K562 (cell line): Measurements from ENCODE around the gene GMPR. TPM values are rescaled to one million over a fixed set of nuclear protein-coding genes. Genes with fewer than 3 reads are reported as not detected.

Source experiments
- ATAC-seq: fragments of 200-7000 bp; cut with Tn5 transposase; 3 replicates; pipeline ENCODE4 v1.9.1; 2020; ENCODE audit warnings: moderate library complexity
- BruUV-seq: library from RNA; stranded (reverse); fragments of 400-500 nt; replicated peaks from 2 replicates; lab custom pipeline; 2021; lab: Mats Ljungman, UMichigan
- CTCF ChIA-PET: fragments of 300-600 bp; formaldehyde crosslinking; extraction: SDS; loops from one replicate; lab custom pipeline; 2021; ENCODE audit warnings: low intra/inter-chr PET ratio; lab: Yijun Ruan, JAX
- POLR2A ChIA-PET: fragments of 300-600, 350-650 bp; sonication (Branson Sonifier 250); formaldehyde crosslinking; extraction: SDS; loops from one replicate; lab custom pipeline; 2021; ENCODE audit warnings: antibody characterized with exemption, inconsistent platforms; lab: Yijun Ruan, JAX
- DNase-seq, 4 experiments: peaks; one replicate each; pipeline versions ENCODE4 v3.0.0 to v3.0.0-alpha.2; 2011 to 2018; ENCODE audit warnings: low spot score in 3 of 4, mixed read lengths in 3 of 4; ENCODE audit errors: extremely low read depth in 1 of 4
- FAIRE-seq: peaks from 2 replicates; lab custom pipeline; 2011; peaks lifted over from hg19 to GRCh38; lab: Jason Lieb, UNC
- H2AFZ ChIP-seq: 2 replicates; pipeline ENCODE4 v1.6.0; 2011; ENCODE audit warnings: low read depth, low read length, control low read depth, inconsistent platforms
- H3K27ac ChIP-seq: fragments of 200-600 bp; 3 replicates; pipeline ENCODE4 v1.8.0; 2011; ENCODE audit warnings: low read depth, mild to moderate bottlenecking, control low read depth, inconsistent platforms, low read length, moderate library complexity, mixed read lengths; ENCODE audit errors: extremely low read depth
- H3K27me3 ChIP-seq, 2 experiments: fragments of 300-600 bp in 1 of 2; 2 replicates in 1 of 2; 3 replicates in 1 of 2; pipeline versions ENCODE4 v1.6.0 to v1.8.0; 2011; ENCODE audit warnings: inconsistent platforms in 2 of 2, low read length in 2 of 2, mild to moderate bottlenecking in 1 of 2, mixed read lengths in 1 of 2, moderate library complexity in 1 of 2; ENCODE audit not compliant: control insufficient read depth in 2 of 2, insufficient read depth in 2 of 2
- H3K36me3 ChIP-seq: fragments of 300-600 bp; 3 replicates; pipeline ENCODE4 v1.8.0; 2011; ENCODE audit warnings: mild to moderate bottlenecking, low read length, inconsistent platforms; ENCODE audit not compliant: control insufficient read depth, insufficient read depth
- H3K4me1 ChIP-seq, 2 experiments: fragments of 200-600 bp in 1 of 2; replicated peaks in 1 of 2; 2 replicates in 1 of 2; 3 replicates in 1 of 2; pipeline versions ENCODE4 v1.5.1 to v1.8.0; 2011; ENCODE audit warnings: inconsistent platforms in 2 of 2, low read length in 2 of 2, mild to moderate bottlenecking in 1 of 2, mixed read lengths in 1 of 2, moderate library complexity in 1 of 2; ENCODE audit not compliant: control insufficient read depth in 2 of 2, insufficient read depth in 2 of 2
- H3K4me2 ChIP-seq: 2 replicates; pipeline ENCODE4 v1.6.1; 2011; ENCODE audit warnings: low read length, control low read depth, inconsistent platforms, mixed read lengths; ENCODE audit not compliant: insufficient read depth
- H3K4me3 ChIP-seq: fragments of 200-600 bp; sonication (generic), shearing (Covaris generic); 2 replicates; pipeline ENCODE4 v1.5.1; 2016; ENCODE audit warnings: control low read depth, inconsistent platforms
- H3K79me2 ChIP-seq: fragments of 200-600 bp; 3 replicates; pipeline ENCODE4 v1.8.0; 2011; ENCODE audit warnings: low read length, inconsistent platforms; ENCODE audit not compliant: control insufficient read depth, insufficient read depth
- H3K9ac ChIP-seq, 2 experiments: 2 replicates each; pipeline versions ENCODE4 v1.6.0 to v1.6.1; 2011; ENCODE audit warnings: low read depth in 2 of 2, low read length in 2 of 2, control low read depth in 1 of 2, inconsistent platforms in 1 of 2, mild to moderate bottlenecking in 1 of 2, mixed read lengths in 1 of 2; ENCODE audit not compliant: insufficient read depth in 1 of 2
- H3K9me1 ChIP-seq: one replicate; pipeline ENCODE4 v1.6.0; 2011; ENCODE audit warnings: inconsistent platforms, mild to moderate bottlenecking, low read length, moderate library complexity; ENCODE audit not compliant: control insufficient read depth, insufficient read depth
- H3K9me3 ChIP-seq: replicated peaks from 2 replicates; pipeline ENCODE4 v1.5.1; 2011; ENCODE audit warnings: low read depth, low read length, inconsistent platforms; ENCODE audit not compliant: control insufficient read depth, insufficient read depth
- H4K20me1 ChIP-seq: replicated peaks from 2 replicates; pipeline ENCODE4 v1.6.1; 2011; ENCODE audit warnings: low read length, inconsistent platforms, mixed read lengths; ENCODE audit not compliant: control insufficient read depth, insufficient read depth
- BRCA1 ChIP-seq, 2 experiments: fragments of 450-650 bp in 1 of 2; sonication (generic) in 1 of 2; formaldehyde crosslinking in 1 of 2; IDR thresholded peaks; 2 replicates each; pipeline versions ENCODE4 v1.5.0 to v1.6.1; 2017 to 2020; ENCODE audit warnings: mild to moderate bottlenecking in 1 of 2, missing genetic modification reagents in 1 of 2
- HMG20A ChIP-seq: fragments of 450-650 bp; formaldehyde crosslinking; conservative IDR thresholded peaks from 2 replicates; pipeline ENCODE4 v1.4.0; 2020; ENCODE audit warnings: mild to moderate bottlenecking, mixed read lengths
- IRF1 ChIP-seq: sonication (generic); formaldehyde crosslinking; IDR thresholded peaks from 2 replicates; pipeline ENCODE4 v1.8.0; 2022; ENCODE audit warnings: missing genetic modification reagents, mild to moderate bottlenecking, borderline replicate concordance
- KDM5B ChIP-seq: fragments of 200-600 bp; sonication (generic); IDR thresholded peaks from 2 replicates; pipeline ENCODE4 v1.6.1; 2012; ENCODE audit warnings: low read depth, mild to moderate bottlenecking, moderate library complexity, low read length, control low read depth, inconsistent platforms; ENCODE audit not compliant: insufficient replicate concordance
- KLF16 ChIP-seq: IDR thresholded peaks from 2 replicates; pipeline ENCODE4 v1.6.1; 2016; ENCODE audit warnings: antibody characterized with exemption
- LCOR ChIP-seq: sonication (generic); formaldehyde crosslinking; IDR thresholded peaks from 2 replicates; pipeline ENCODE4 v1.8.0; 2022; ENCODE audit warnings: mild to moderate bottlenecking, missing genetic modification reagents
- NFYB ChIP-seq: IDR thresholded peaks from 2 replicates; pipeline ENCODE4 v1.6.1; 2011; ENCODE audit warnings: mild to moderate bottlenecking, moderate library complexity; ENCODE audit not compliant: insufficient read length; ENCODE audit errors: extremely low read depth
- NKRF ChIP-seq: fragments of 450-650 bp; IDR thresholded peaks from 2 replicates; pipeline ENCODE4 v1.6.1; 2016; ENCODE audit warnings: borderline replicate concordance
- NR2F6 ChIP-seq: fragments of 450-650 bp; formaldehyde crosslinking; IDR thresholded peaks from 2 replicates; pipeline ENCODE4 v1.4.0; 2020; ENCODE audit warnings: mild to moderate bottlenecking
- RFX7 ChIP-seq: fragments of 250-450 bp; sonication (Bioruptor Pico); IDR thresholded peaks from 2 replicates; pipeline ENCODE4 v1.5.1; 2021; ENCODE audit warnings: mild to moderate bottlenecking
- RUNX1 ChIP-seq: sonication (generic); IDR thresholded peaks from 2 replicates; pipeline ENCODE4 v1.6.1; 2016; ENCODE audit warnings: antibody characterized with exemption, low read depth
- TAL1 ChIP-seq: fragments of 450-650 bp; IDR thresholded peaks from 2 replicates; pipeline ENCODE4 v1.6.1; 2016; ENCODE audit warnings: mild to moderate bottlenecking
- ZNF311 ChIP-seq: fragments of 250-450 bp; sonication (Bioruptor Pico); IDR thresholded peaks from 2 replicates; pipeline ENCODE4 v1.4.0; 2020; ENCODE audit warnings: mild to moderate bottlenecking, moderate library complexity
- ZNF354B ChIP-seq: fragments of 250-450 bp; sonication (Bioruptor Pico); IDR thresholded peaks from 2 replicates; pipeline ENCODE4 v1.4.0; 2020
- ZNF668 ChIP-seq: fragments of 250-450 bp; sonication (Bioruptor Pico); IDR thresholded peaks from 2 replicates; pipeline ENCODE4 v1.8.0; 2022; ENCODE audit warnings: mild to moderate bottlenecking, inconsistent platforms
- WGBS: fragments of 100-300 bp; shearing (Covaris generic); methylation state at CpG from one replicate; pipeline ENCODE4 v1.1.6; 2016; ENCODE audit warnings: low coverage, mixed read lengths; ENCODE audit not compliant: insufficient coverage; ENCODE audit errors: missing lambda C conversion rate; 5-methylcytosine and 5-hydroxymethylcytosine counted together
- in situ Hi-C: fragments of 300-500 bp; cut with MboI; formaldehyde crosslinking; loops from 4 replicates; pipeline ENCODE4 v1.15.0; 2018; ENCODE audit warnings: inconsistent platforms, mixed read lengths
- intact Hi-C: fragments of 100-400 bp; cut with micrococcal nuclease; formaldehyde crosslinking; loops from 2 replicates; pipeline ENCODE4 v1.14.2; 2022
- polyA plus RNA-seq, 8 experiments: library from polyadenylated mRNA; depleted of rRNA in 4 of 8; stranded (reverse) in 5 of 8; unstranded in 3 of 8; fragments of >200 nt; fragmentation: Nextera tagmentation in 2 of 8; fragmentation: Illumina TruSeq in 1 of 8; extraction: Ambion mirVana in 2 of 8; extraction: Trizol in 1 of 8; gene quantifications; 2 replicates each; pipeline versions ENCODE4 v1.2.1 to v1.2.3, GENCODE V29; 2011 to 2014; ENCODE audit warnings: inconsistent platforms in 1 of 8, missing spikeins in 1 of 8
- total RNA-seq, 7 experiments: library from RNA; depleted of rRNA in 6 of 7; stranded (reverse); fragments of >200 nt in 6 of 7; fragmentation: Illumina TruSeq in 2 of 7; extraction: Trizol in 2 of 7; gene quantifications; 2 replicates each; pipeline versions ENCODE4 v1.2.1 to v1.2.3, GENCODE V29; 2011 to 2021; ENCODE audit warnings: low replicate concordance in 1 of 7
- TF ChIP-seq, protein P1 (sequence below): fragments of 450-650 bp; formaldehyde crosslinking; conservative IDR thresholded peaks from 2 replicates; pipeline ENCODE4 v1.4.0; 2022; ENCODE audit warnings: mild to moderate bottlenecking, missing genetic modification characterization

Gene GMPR
- total and polyA plus RNA-seq, 9 of the 15 experiments (the other 6 are each of a cell fraction or from before 2014, with no cell fraction given): 34.6 to 83.7 (median 49.8) TPM

DNA sequence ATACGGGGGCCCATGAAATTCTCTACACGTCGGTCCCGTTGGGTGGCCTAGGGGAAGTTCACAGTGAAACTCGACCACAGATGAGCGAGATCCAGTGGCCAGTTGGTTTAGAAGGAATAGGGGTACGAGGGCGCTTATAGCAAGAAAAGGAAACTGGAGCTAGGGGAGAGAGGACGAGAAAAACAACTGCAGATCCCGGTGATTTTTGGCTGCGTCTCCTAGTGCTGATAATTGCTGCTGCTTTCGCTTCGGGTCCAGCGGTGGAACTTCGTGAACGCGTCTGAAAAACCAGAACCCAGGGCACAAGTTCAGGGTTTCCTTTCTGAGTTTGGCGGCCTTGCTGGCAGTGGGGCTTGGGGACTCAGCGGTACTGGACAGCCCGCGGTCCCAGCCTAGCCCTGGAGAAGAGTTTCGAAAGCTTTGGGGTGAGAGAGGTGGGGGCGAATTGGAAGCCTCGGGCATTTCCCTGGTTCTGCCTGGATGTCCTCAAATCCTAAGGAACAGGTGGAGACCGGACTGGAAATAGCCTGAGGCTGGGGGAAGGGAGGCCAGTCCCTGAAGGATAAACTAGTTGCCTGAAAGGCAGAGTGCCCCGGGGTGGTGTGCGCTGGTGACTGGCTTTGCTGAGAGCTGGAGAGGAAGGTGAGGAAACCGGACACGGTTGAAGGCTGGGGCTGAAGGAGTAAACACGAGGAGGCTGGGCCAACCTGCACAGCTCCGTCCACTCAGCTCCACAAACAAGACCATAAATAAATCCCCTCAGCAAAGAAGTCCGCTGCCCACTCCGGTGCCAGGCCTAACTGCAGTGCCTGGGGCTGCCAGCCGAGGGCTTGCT, 793 bp downstream of the GMPR start:
- CTCF ChIA-PET: interaction anchor here (0.7 kb wide), 1 partner anchor 213 kb away, joined by 3 read pairs; no protein-coding TSS in a partner anchor
- FAIRE-seq (peak; percentile 54), DNase-seq (peak; percentile 42 to 73 (median 48)), ATAC-seq (peak; percentile 50)
- in situ Hi-C loops: no loop called here
- H3K27ac ChIP-seq: peak overlapping the region; percentile 72
- H3K27me3 ChIP-seq: no peaks in the 10 kb centered on the region
- H3K9me3 ChIP-seq: no peaks in the 10 kb centered on the region
- H4K20me1 ChIP-seq: 0 out of 2 replicates have a peak, but pooled peaks cover 4% of the 10 kb centered on the region
- H3K36me3 ChIP-seq: peaks cover 13% of the 10 kb centered on the region; the same call in 2 of the 3 replicates
- 3% methylated on average over 34 of the region's 34 CpGs for WGBS
- H3K4me2 ChIP-seq: peak overlapping the region; percentile 91
- TSS peak; percentile 62 for BruUV-seq
- peak overlapping the region; percentile 86 to 96 for H3K9ac ChIP-seq
- intact Hi-C loops: loop anchor here (1.0 to 2.0 kb wide), 2 partner anchors 24 to 26 kb away; no protein-coding TSS in a partner anchor
- peak overlapping the region; percentile 58 for H3K4me3 ChIP-seq
- peaks cover 48 to 58% of the 10 kb centered on the region in 2 experiments for H3K4me1 ChIP-seq
- POLR2A ChIA-PET: interaction anchor here (0.5 to 7.5 kb wide), 16 partner anchors 9 to 1826 kb away, joined by 3 to 116 read pairs (median 5); no protein-coding TSS in a partner anchor
- peak overlapping the region; percentile 78 for H2AFZ ChIP-seq
- H3K9me1 ChIP-seq: no peaks in the 10 kb centered on the region
- H3K79me2 ChIP-seq: peaks cover 60% of the 10 kb centered on the region
- TF ChIP-seq IRF1: 0 out of 2 replicates have a peak, but pooled peaks have one; percentile 68
- TF ChIP-seq TAL1: no peak
- TF ChIP-seq, protein P1, sequence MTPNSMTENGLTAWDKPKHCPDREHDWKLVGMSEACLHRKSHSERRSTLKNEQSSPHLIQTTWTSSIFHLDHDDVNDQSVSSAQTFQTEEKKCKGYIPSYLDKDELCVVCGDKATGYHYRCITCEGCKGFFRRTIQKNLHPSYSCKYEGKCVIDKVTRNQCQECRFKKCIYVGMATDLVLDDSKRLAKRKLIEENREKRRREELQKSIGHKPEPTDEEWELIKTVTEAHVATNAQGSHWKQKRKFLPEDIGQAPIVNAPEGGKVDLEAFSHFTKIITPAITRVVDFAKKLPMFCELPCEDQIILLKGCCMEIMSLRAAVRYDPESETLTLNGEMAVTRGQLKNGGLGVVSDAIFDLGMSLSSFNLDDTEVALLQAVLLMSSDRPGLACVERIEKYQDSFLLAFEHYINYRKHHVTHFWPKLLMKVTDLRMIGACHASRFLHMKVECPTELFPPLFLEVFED (CRISPR knock-in tag): 0 out of 2 replicates have a peak, but pooled peaks have one; percentile 24
- no peak for TF ChIP-seq KLF16
- TF ChIP-seq ZNF668 (CRISPR knock-in tag): peak; percentile 68; the same call in 1 of the 2 replicates
- 0 out of 2 replicates have a peak, but pooled peaks have one; percentile 22 for TF ChIP-seq NR2F6 (CRISPR knock-in tag)
- TF ChIP-seq KDM5B: peak; percentile 57
- TF ChIP-seq LCOR (CRISPR knock-in tag): peak; percentile 49; the same call in 1 of the 2 replicates
- TF ChIP-seq RUNX1: no peak
- no peak for TF ChIP-seq ZNF354B (CRISPR knock-in tag)
- TF ChIP-seq NFYB: no peak
- TF ChIP-seq ZNF311: no peak
- 0 out of 2 replicates have a peak, but pooled peaks have one; percentile 4 for TF ChIP-seq RFX7 (CRISPR knock-in tag)
- TF ChIP-seq HMG20A (CRISPR knock-in tag): no peak
- TF ChIP-seq NKRF: no peak
- TF ChIP-seq BRCA1 (IDR thresholded peaks at IDR 0.05): no peak
- TF ChIP-seq BRCA1 (CRISPR knock-in tag; IDR thresholded peaks at IDR 0.05): no peak
